K562 (cell line): ENCODE measurements around the gene ADGRB2. TPM values are rescaled to one million over a fixed set of nuclear protein-coding genes. Genes with fewer than 3 reads are reported as not detected.
A peak's percentile ranks its signal among the peaks of the same experiment; 100 is the strongest.

ENCODE experiments used
- ATAC-seq: fragments of 200-7000 bp; cut with Tn5 transposase; 3 replicates; pipeline ENCODE4 v1.9.1; 2020; ENCODE audit warnings: moderate library complexity
- BruUV-seq: library from RNA; stranded (reverse); fragments of 400-500 nt; replicated peaks from 2 replicates; lab custom pipeline; 2021; lab: Mats Ljungman, UMichigan
- CTCF ChIA-PET: fragments of 300-600 bp; formaldehyde crosslinking; extraction: SDS; loops from one replicate; lab custom pipeline; 2021; ENCODE audit warnings: low intra/inter-chr PET ratio; lab: Yijun Ruan, JAX
- POLR2A ChIA-PET: fragments of 300-600, 350-650 bp; sonication (Branson Sonifier 250); formaldehyde crosslinking; extraction: SDS; loops from one replicate; lab custom pipeline; 2021; ENCODE audit warnings: antibody characterized with exemption, inconsistent platforms; lab: Yijun Ruan, JAX
- DNase-seq, 4 experiments: peaks; one replicate each; pipeline versions ENCODE4 v3.0.0 to v3.0.0-alpha.2; 2011 to 2018; ENCODE audit warnings: low spot score in 3 of 4, mixed read lengths in 3 of 4; ENCODE audit errors: extremely low read depth in 1 of 4
- FAIRE-seq: peaks from 2 replicates; lab custom pipeline; 2011; peaks lifted over from hg19 to GRCh38; lab: Jason Lieb, UNC
- H2AFZ ChIP-seq: 2 replicates; pipeline ENCODE4 v1.6.0; 2011; ENCODE audit warnings: low read depth, low read length, control low read depth, inconsistent platforms
- H3K27ac ChIP-seq: fragments of 200-600 bp; 3 replicates; pipeline ENCODE4 v1.8.0; 2011; ENCODE audit warnings: low read depth, mild to moderate bottlenecking, control low read depth, inconsistent platforms, low read length, moderate library complexity, mixed read lengths; ENCODE audit errors: extremely low read depth
- H3K27me3 ChIP-seq, 2 experiments: fragments of 300-600 bp in 1 of 2; 2 replicates in 1 of 2; 3 replicates in 1 of 2; pipeline versions ENCODE4 v1.6.0 to v1.8.0; 2011; ENCODE audit warnings: inconsistent platforms in 2 of 2, low read length in 2 of 2, mild to moderate bottlenecking in 1 of 2, mixed read lengths in 1 of 2, moderate library complexity in 1 of 2; ENCODE audit not compliant: control insufficient read depth in 2 of 2, insufficient read depth in 2 of 2
- H3K36me3 ChIP-seq: fragments of 300-600 bp; 3 replicates; pipeline ENCODE4 v1.8.0; 2011; ENCODE audit warnings: mild to moderate bottlenecking, low read length, inconsistent platforms; ENCODE audit not compliant: control insufficient read depth, insufficient read depth
- H3K4me1 ChIP-seq, 2 experiments: fragments of 200-600 bp in 1 of 2; replicated peaks in 1 of 2; 2 replicates in 1 of 2; 3 replicates in 1 of 2; pipeline versions ENCODE4 v1.5.1 to v1.8.0; 2011; ENCODE audit warnings: inconsistent platforms in 2 of 2, low read length in 2 of 2, mild to moderate bottlenecking in 1 of 2, mixed read lengths in 1 of 2, moderate library complexity in 1 of 2; ENCODE audit not compliant: control insufficient read depth in 2 of 2, insufficient read depth in 2 of 2
- H3K4me2 ChIP-seq: 2 replicates; pipeline ENCODE4 v1.6.1; 2011; ENCODE audit warnings: low read length, control low read depth, inconsistent platforms, mixed read lengths; ENCODE audit not compliant: insufficient read depth
- H3K4me3 ChIP-seq: fragments of 200-600 bp; sonication (generic), shearing (Covaris generic); 2 replicates; pipeline ENCODE4 v1.5.1; 2016; ENCODE audit warnings: control low read depth, inconsistent platforms
- H3K79me2 ChIP-seq: fragments of 200-600 bp; 3 replicates; pipeline ENCODE4 v1.8.0; 2011; ENCODE audit warnings: low read length, inconsistent platforms; ENCODE audit not compliant: control insufficient read depth, insufficient read depth
- H3K9ac ChIP-seq, 2 experiments: 2 replicates each; pipeline versions ENCODE4 v1.6.0 to v1.6.1; 2011; ENCODE audit warnings: low read depth in 2 of 2, low read length in 2 of 2, control low read depth in 1 of 2, inconsistent platforms in 1 of 2, mild to moderate bottlenecking in 1 of 2, mixed read lengths in 1 of 2; ENCODE audit not compliant: insufficient read depth in 1 of 2
- H3K9me1 ChIP-seq: one replicate; pipeline ENCODE4 v1.6.0; 2011; ENCODE audit warnings: inconsistent platforms, mild to moderate bottlenecking, low read length, moderate library complexity; ENCODE audit not compliant: control insufficient read depth, insufficient read depth
- H3K9me3 ChIP-seq: replicated peaks from 2 replicates; pipeline ENCODE4 v1.5.1; 2011; ENCODE audit warnings: low read depth, low read length, inconsistent platforms; ENCODE audit not compliant: control insufficient read depth, insufficient read depth
- H4K20me1 ChIP-seq: replicated peaks from 2 replicates; pipeline ENCODE4 v1.6.1; 2011; ENCODE audit warnings: low read length, inconsistent platforms, mixed read lengths; ENCODE audit not compliant: control insufficient read depth, insufficient read depth
- AFF4 ChIP-seq: sonication (generic); formaldehyde crosslinking; IDR thresholded peaks from 2 replicates; pipeline ENCODE4 v1.8.0; 2023; ENCODE audit warnings: mild to moderate bottlenecking, missing genetic modification reagents
- KDM2B ChIP-seq: fragments of 250-450 bp; sonication (Bioruptor Pico); IDR thresholded peaks from 2 replicates; pipeline ENCODE4 v1.8.0; 2021; ENCODE audit warnings: mild to moderate bottlenecking, moderate library complexity
- KLF1 ChIP-seq: fragments of 450-650 bp; IDR thresholded peaks from 2 replicates; pipeline ENCODE4 v1.6.1; 2016; ENCODE audit warnings: missing genetic modification characterization, missing compliant biosample characterization
- NCOA4 ChIP-seq: fragments of 450-650 bp; IDR thresholded peaks from 2 replicates; pipeline ENCODE4 v1.6.1; 2018; ENCODE audit warnings: mild to moderate bottlenecking; ENCODE audit not compliant: partially characterized antibody
- TAF1 ChIP-seq: IDR thresholded peaks from 2 replicates; pipeline ENCODE4 v1.6.1; 2011; ENCODE audit warnings: mild to moderate bottlenecking, low read length, moderate library complexity; ENCODE audit not compliant: insufficient read depth, control insufficient read depth, severe bottlenecking; ENCODE audit errors: extremely low read depth
- USF1 ChIP-seq: sonication (generic); formaldehyde crosslinking; IDR thresholded peaks from 2 replicates; pipeline ENCODE4 v1.9.0; 2022; ENCODE audit warnings: mild to moderate bottlenecking, missing genetic modification reagents
- ZBTB1 ChIP-seq: sonication (generic); formaldehyde crosslinking; IDR thresholded peaks from 2 replicates; pipeline ENCODE4 v1.8.1; 2023; ENCODE audit warnings: missing genetic modification reagents, low read depth, mild to moderate bottlenecking, borderline replicate concordance
- ZBTB34 ChIP-seq: fragments of 250-450 bp; sonication (Bioruptor Pico); IDR thresholded peaks from 2 replicates; pipeline ENCODE4 v1.8.0; 2021; ENCODE audit warnings: mild to moderate bottlenecking, moderate library complexity
- ZC3H4 ChIP-seq: sonication (generic); formaldehyde crosslinking; IDR thresholded peaks from 2 replicates; pipeline ENCODE4 v1.9.0; 2021; ENCODE audit warnings: missing genetic modification reagents, borderline replicate concordance
- ZFP36 ChIP-seq: fragments of 150-350 bp; IDR thresholded peaks from 2 replicates; pipeline ENCODE4 v1.6.1; 2018; ENCODE audit warnings: low read length, low read depth; ENCODE audit not compliant: partially characterized antibody
- ZNF134 ChIP-seq: fragments of 250-450 bp; sonication (Bioruptor Pico); conservative IDR thresholded peaks from 2 replicates; pipeline ENCODE4 v1.4.0; 2020
- ZSCAN32 ChIP-seq: fragments of 450-650 bp; formaldehyde crosslinking; IDR thresholded peaks from 2 replicates; pipeline ENCODE4 v1.4.0; 2020; ENCODE audit warnings: mild to moderate bottlenecking, moderate library complexity
- WGBS: fragments of 100-300 bp; shearing (Covaris generic); methylation state at CpG from one replicate; pipeline ENCODE4 v1.1.6; 2016; ENCODE audit warnings: low coverage, mixed read lengths; ENCODE audit not compliant: insufficient coverage; ENCODE audit errors: missing lambda C conversion rate; 5-methylcytosine and 5-hydroxymethylcytosine counted together
- in situ Hi-C: fragments of 300-500 bp; cut with MboI; formaldehyde crosslinking; loops from 4 replicates; pipeline ENCODE4 v1.15.0; 2018; ENCODE audit warnings: inconsistent platforms, mixed read lengths
- intact Hi-C: fragments of 100-400 bp; cut with micrococcal nuclease; formaldehyde crosslinking; loops from 2 replicates; pipeline ENCODE4 v1.14.2; 2022
- polyA plus RNA-seq, 8 experiments: library from polyadenylated mRNA; depleted of rRNA in 4 of 8; stranded (reverse) in 5 of 8; unstranded in 3 of 8; fragments of >200 nt; fragmentation: Nextera tagmentation in 2 of 8; fragmentation: Illumina TruSeq in 1 of 8; extraction: Ambion mirVana in 2 of 8; extraction: Trizol in 1 of 8; gene quantifications; 2 replicates each; pipeline versions ENCODE4 v1.2.1 to v1.2.3, GENCODE V29; 2011 to 2014; ENCODE audit warnings: inconsistent platforms in 1 of 8, missing spikeins in 1 of 8
- total RNA-seq, 7 experiments: library from RNA; depleted of rRNA in 6 of 7; stranded (reverse); fragments of >200 nt in 6 of 7; fragmentation: Illumina TruSeq in 2 of 7; extraction: Trizol in 2 of 7; gene quantifications; 2 replicates each; pipeline versions ENCODE4 v1.2.1 to v1.2.3, GENCODE V29; 2011 to 2021; ENCODE audit warnings: low replicate concordance in 1 of 7
- TF ChIP-seq, protein P1 (sequence below): fragments of 450-650 bp; formaldehyde crosslinking; conservative IDR thresholded peaks from 2 replicates; pipeline ENCODE4 v1.4.0; 2022; ENCODE audit warnings: mild to moderate bottlenecking, missing genetic modification characterization

The ADGRB2 gene
- total and polyA plus RNA-seq, 9 of the 15 experiments (the other 6 are each of a cell fraction or from before 2014, with no cell fraction given): 0.04 to 0.23 (median 0.20) TPM; not detected in 2

DNA sequence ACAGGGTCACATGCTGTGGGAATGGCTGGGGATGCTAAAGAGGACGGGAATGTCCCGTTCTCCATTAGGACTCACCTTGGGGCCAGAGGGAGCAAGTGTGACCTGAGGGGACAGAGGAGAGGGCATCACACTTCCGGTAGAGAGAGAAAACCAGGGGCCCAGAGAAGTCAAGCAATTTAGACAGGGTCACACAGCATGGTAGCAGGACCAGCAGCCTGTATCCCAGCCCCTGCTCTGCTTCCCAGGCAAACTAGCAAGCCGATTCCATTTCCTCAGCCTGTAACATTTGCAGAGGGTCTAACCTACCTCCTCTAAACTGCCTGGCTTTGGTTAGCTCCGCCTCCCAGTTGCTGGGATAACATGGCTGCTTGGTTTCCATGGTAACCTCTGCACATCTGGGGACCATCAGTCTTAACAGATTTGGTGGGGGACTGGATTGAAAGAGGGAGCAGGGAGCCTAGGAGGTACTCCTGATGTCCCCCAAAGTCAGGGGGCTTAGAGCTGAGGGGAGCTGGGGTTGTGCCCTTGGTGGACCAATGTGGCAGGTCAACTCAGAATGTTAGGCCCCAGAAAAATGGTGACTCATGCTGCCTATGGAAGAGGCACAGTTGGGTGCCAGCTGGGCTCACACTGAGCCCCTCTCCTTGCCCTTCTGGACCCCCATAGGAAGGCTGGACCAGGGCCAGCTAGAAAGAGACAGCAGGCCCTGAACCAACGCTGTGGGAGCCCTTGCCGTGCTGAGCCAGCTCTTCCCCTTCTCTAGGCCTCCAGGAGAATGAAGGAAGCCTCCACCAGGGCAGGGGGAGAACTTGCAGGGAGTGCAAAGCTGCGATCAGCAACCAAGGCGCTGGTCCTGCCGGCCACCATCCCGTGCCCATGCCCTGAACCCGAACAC, 69.8 kb downstream of the ADGRB2 start:
- Histone ChIP-seq H3K27ac (no peak overlapping the region; the same call in 2 of the 3 replicates), H3K4me3 (no peak overlapping the region), H3K36me3 (no peaks in the 10 kb centered on the region), H3K79me2 (no peaks in the 10 kb centered on the region), H3K9me1 (no peaks in the 10 kb centered on the region), H3K27me3 (peaks cover 0 to 51% of the 10 kb centered on the region in 2 experiments; a peak in 4 of 5 replicates), H3K4me2 (no peak overlapping the region), H3K4me1 (peaks cover 0 to 10% of the 10 kb centered on the region in 2 experiments; a peak in 3 of 5 replicates), H3K9ac (peak overlapping the region in 1 of 2 experiments; percentile 33; a peak in 1 of 4 replicates), H2AFZ (no peak overlapping the region), H4K20me1 (peaks cover 35% of the 10 kb centered on the region; the same call in 1 of the 2 replicates), H3K9me3 (no peaks in the 10 kb centered on the region)
- CTCF ChIA-PET: no interaction called here
- 2% methylated on average over 12 of the region's 12 CpGs for WGBS
- in situ Hi-C loops (no loop called here), intact Hi-C loops (no loop called here)
- no TSS peak for BruUV-seq
- POLR2A ChIA-PET: interaction anchor here (1.8 to 2.6 kb wide), 2 partner anchors 10 to 15 kb away, joined by 7 to 13 read pairs; partner anchors contain the start of gene COL16A1
- DNase-seq (no peak), FAIRE-seq (no peak), ATAC-seq (peak; percentile 24; the same call in 1 of the 3 replicates)
- TF ChIP-seq ZFP36 (peak; percentile 80), NCOA4 (no peak), USF1 (CRISPR knock-in tag) (0 out of 2 replicates have a peak, but pooled peaks have one; percentile 18), KLF1 (no peak), ZBTB34 (no peak), ZBTB1 (no peak), AFF4 (CRISPR knock-in tag) (no peak), ZSCAN32 (CRISPR knock-in tag) (no peak), ZNF134 (CRISPR knock-in tag) (no peak), KDM2B (CRISPR knock-in tag) (no peak), TAF1 (no peak), ZC3H4 (no peak)
- TF ChIP-seq, protein P1, sequence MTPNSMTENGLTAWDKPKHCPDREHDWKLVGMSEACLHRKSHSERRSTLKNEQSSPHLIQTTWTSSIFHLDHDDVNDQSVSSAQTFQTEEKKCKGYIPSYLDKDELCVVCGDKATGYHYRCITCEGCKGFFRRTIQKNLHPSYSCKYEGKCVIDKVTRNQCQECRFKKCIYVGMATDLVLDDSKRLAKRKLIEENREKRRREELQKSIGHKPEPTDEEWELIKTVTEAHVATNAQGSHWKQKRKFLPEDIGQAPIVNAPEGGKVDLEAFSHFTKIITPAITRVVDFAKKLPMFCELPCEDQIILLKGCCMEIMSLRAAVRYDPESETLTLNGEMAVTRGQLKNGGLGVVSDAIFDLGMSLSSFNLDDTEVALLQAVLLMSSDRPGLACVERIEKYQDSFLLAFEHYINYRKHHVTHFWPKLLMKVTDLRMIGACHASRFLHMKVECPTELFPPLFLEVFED (CRISPR knock-in tag): no peak
